K562 (cell line): ENCODE measurements around the gene TUBGCP5. TPM values are rescaled to one million over a fixed set of nuclear protein-coding genes. Genes with fewer than 3 reads are reported as not detected.
"Not testable (repeated sequence)": the region's sequence is repeated elsewhere in the genome, so short reads cannot be mapped to it uniquely, and the experiment has no call there.

ENCODE experiments used
- ATAC-seq: fragments of 200-7000 bp; cut with Tn5 transposase; 3 replicates; pipeline ENCODE4 v1.9.1; 2020; ENCODE audit warnings: moderate library complexity
- BruUV-seq: library from RNA; stranded (reverse); fragments of 400-500 nt; replicated peaks from 2 replicates; lab custom pipeline; 2021; lab: Mats Ljungman, UMichigan
- CTCF ChIA-PET: fragments of 300-600 bp; formaldehyde crosslinking; extraction: SDS; loops from one replicate; lab custom pipeline; 2021; ENCODE audit warnings: low intra/inter-chr PET ratio; lab: Yijun Ruan, JAX
- POLR2A ChIA-PET: fragments of 300-600, 350-650 bp; sonication (Branson Sonifier 250); formaldehyde crosslinking; extraction: SDS; loops from one replicate; lab custom pipeline; 2021; ENCODE audit warnings: antibody characterized with exemption, inconsistent platforms; lab: Yijun Ruan, JAX
- DNase-seq, 4 experiments: peaks; one replicate each; pipeline versions ENCODE4 v3.0.0 to v3.0.0-alpha.2; 2011 to 2018; ENCODE audit warnings: low spot score in 3 of 4, mixed read lengths in 3 of 4; ENCODE audit errors: extremely low read depth in 1 of 4
- FAIRE-seq: peaks from 2 replicates; lab custom pipeline; 2011; peaks lifted over from hg19 to GRCh38; lab: Jason Lieb, UNC
- H2AFZ ChIP-seq: 2 replicates; pipeline ENCODE4 v1.6.0; 2011; ENCODE audit warnings: low read depth, low read length, control low read depth, inconsistent platforms
- H3K27ac ChIP-seq: fragments of 200-600 bp; 3 replicates; pipeline ENCODE4 v1.8.0; 2011; ENCODE audit warnings: low read depth, mild to moderate bottlenecking, control low read depth, inconsistent platforms, low read length, moderate library complexity, mixed read lengths; ENCODE audit errors: extremely low read depth
- H3K27me3 ChIP-seq, 2 experiments: fragments of 300-600 bp in 1 of 2; 2 replicates in 1 of 2; 3 replicates in 1 of 2; pipeline versions ENCODE4 v1.6.0 to v1.8.0; 2011; ENCODE audit warnings: inconsistent platforms in 2 of 2, low read length in 2 of 2, mild to moderate bottlenecking in 1 of 2, mixed read lengths in 1 of 2, moderate library complexity in 1 of 2; ENCODE audit not compliant: control insufficient read depth in 2 of 2, insufficient read depth in 2 of 2
- H3K36me3 ChIP-seq: fragments of 300-600 bp; 3 replicates; pipeline ENCODE4 v1.8.0; 2011; ENCODE audit warnings: mild to moderate bottlenecking, low read length, inconsistent platforms; ENCODE audit not compliant: control insufficient read depth, insufficient read depth
- H3K4me1 ChIP-seq, 2 experiments: fragments of 200-600 bp in 1 of 2; replicated peaks in 1 of 2; 2 replicates in 1 of 2; 3 replicates in 1 of 2; pipeline versions ENCODE4 v1.5.1 to v1.8.0; 2011; ENCODE audit warnings: inconsistent platforms in 2 of 2, low read length in 2 of 2, mild to moderate bottlenecking in 1 of 2, mixed read lengths in 1 of 2, moderate library complexity in 1 of 2; ENCODE audit not compliant: control insufficient read depth in 2 of 2, insufficient read depth in 2 of 2
- H3K4me2 ChIP-seq: 2 replicates; pipeline ENCODE4 v1.6.1; 2011; ENCODE audit warnings: low read length, control low read depth, inconsistent platforms, mixed read lengths; ENCODE audit not compliant: insufficient read depth
- H3K4me3 ChIP-seq: fragments of 200-600 bp; sonication (generic), shearing (Covaris generic); 2 replicates; pipeline ENCODE4 v1.5.1; 2016; ENCODE audit warnings: control low read depth, inconsistent platforms
- H3K79me2 ChIP-seq: fragments of 200-600 bp; 3 replicates; pipeline ENCODE4 v1.8.0; 2011; ENCODE audit warnings: low read length, inconsistent platforms; ENCODE audit not compliant: control insufficient read depth, insufficient read depth
- H3K9ac ChIP-seq, 2 experiments: 2 replicates each; pipeline versions ENCODE4 v1.6.0 to v1.6.1; 2011; ENCODE audit warnings: low read depth in 2 of 2, low read length in 2 of 2, control low read depth in 1 of 2, inconsistent platforms in 1 of 2, mild to moderate bottlenecking in 1 of 2, mixed read lengths in 1 of 2; ENCODE audit not compliant: insufficient read depth in 1 of 2
- H3K9me1 ChIP-seq: one replicate; pipeline ENCODE4 v1.6.0; 2011; ENCODE audit warnings: inconsistent platforms, mild to moderate bottlenecking, low read length, moderate library complexity; ENCODE audit not compliant: control insufficient read depth, insufficient read depth
- H3K9me3 ChIP-seq: replicated peaks from 2 replicates; pipeline ENCODE4 v1.5.1; 2011; ENCODE audit warnings: low read depth, low read length, inconsistent platforms; ENCODE audit not compliant: control insufficient read depth, insufficient read depth
- H4K20me1 ChIP-seq: replicated peaks from 2 replicates; pipeline ENCODE4 v1.6.1; 2011; ENCODE audit warnings: low read length, inconsistent platforms, mixed read lengths; ENCODE audit not compliant: control insufficient read depth, insufficient read depth
- WGBS: fragments of 100-300 bp; shearing (Covaris generic); methylation state at CpG from one replicate; pipeline ENCODE4 v1.1.6; 2016; ENCODE audit warnings: low coverage, mixed read lengths; ENCODE audit not compliant: insufficient coverage; ENCODE audit errors: missing lambda C conversion rate; 5-methylcytosine and 5-hydroxymethylcytosine counted together
- in situ Hi-C: fragments of 300-500 bp; cut with MboI; formaldehyde crosslinking; loops from 4 replicates; pipeline ENCODE4 v1.15.0; 2018; ENCODE audit warnings: inconsistent platforms, mixed read lengths
- intact Hi-C: fragments of 100-400 bp; cut with micrococcal nuclease; formaldehyde crosslinking; loops from 2 replicates; pipeline ENCODE4 v1.14.2; 2022
- polyA plus RNA-seq, 8 experiments: library from polyadenylated mRNA; depleted of rRNA in 4 of 8; stranded (reverse) in 5 of 8; unstranded in 3 of 8; fragments of >200 nt; fragmentation: Nextera tagmentation in 2 of 8; fragmentation: Illumina TruSeq in 1 of 8; extraction: Ambion mirVana in 2 of 8; extraction: Trizol in 1 of 8; gene quantifications; 2 replicates each; pipeline versions ENCODE4 v1.2.1 to v1.2.3, GENCODE V29; 2011 to 2014; ENCODE audit warnings: inconsistent platforms in 1 of 8, missing spikeins in 1 of 8
- total RNA-seq, 7 experiments: library from RNA; depleted of rRNA in 6 of 7; stranded (reverse); fragments of >200 nt in 6 of 7; fragmentation: Illumina TruSeq in 2 of 7; extraction: Trizol in 2 of 7; gene quantifications; 2 replicates each; pipeline versions ENCODE4 v1.2.1 to v1.2.3, GENCODE V29; 2011 to 2021; ENCODE audit warnings: low replicate concordance in 1 of 7

The TUBGCP5 gene
- total and polyA plus RNA-seq, 9 of the 15 experiments (the other 6 are each of a cell fraction or from before 2014, with no cell fraction given), result 5.8 to 33.9 (median 23.2) TPM

- WGBS, result 49% methylated on average over 4 of the region's 4 CpGs
- H3K9me1 ChIP-seq, H3K4me2 ChIP-seq, H2AFZ ChIP-seq, H3K4me3 ChIP-seq, H3K79me2 ChIP-seq, H3K9me3 ChIP-seq, BruUV-seq, DNase-seq, CTCF ChIA-PET, POLR2A ChIA-PET, H3K36me3 ChIP-seq, ATAC-seq, H4K20me1 ChIP-seq, H3K4me1 ChIP-seq, FAIRE-seq, H3K9ac ChIP-seq, H3K27me3 ChIP-seq, in situ Hi-C loops, intact Hi-C loops, H3K27ac ChIP-seq: not testable (repeated sequence)
Observed at GRCh38 chr15:23043535-23043934, 4.2 kb upstream of the TUBGCP5 start.

GRCh38 chr15:23041736-23042135 lies 2.4 kb upstream of the TUBGCP5 start:
- POLR2A ChIA-PET, in situ Hi-C loops, H3K4me3 ChIP-seq, BruUV-seq, H3K9me1 ChIP-seq, CTCF ChIA-PET, H3K4me1 ChIP-seq, DNase-seq, ATAC-seq, H3K4me2 ChIP-seq, H3K9ac ChIP-seq, H3K27ac ChIP-seq, H4K20me1 ChIP-seq, H2AFZ ChIP-seq, H3K36me3 ChIP-seq, FAIRE-seq, intact Hi-C loops, H3K27me3 ChIP-seq, H3K9me3 ChIP-seq: not testable (repeated sequence)
- peaks cover 18% of the 10 kb centered on the region for H3K79me2 ChIP-seq
- 67% methylated on average over 4 of the region's 8 CpGs for WGBS
